Thoracic aorta (tissue), 2 donors: ENCODE measurements around the gene MOCS1. TPM values are rescaled to one million over a fixed set of nuclear protein-coding genes. Genes with fewer than 3 reads are reported as not detected.

ENCODE experiments used
- ATAC-seq: fragments of 150-250 bp; one replicate; pipeline ENCODE4 v1.8.0; 2017; ENCODE audit warnings: low read depth; ENCODE audit not compliant: insufficient number of reproducible peaks, low FRiP score
- DNase-seq: peaks from one replicate; pipeline ENCODE4 v3.0.0-alpha.2; 2020; ENCODE audit warnings: low spot score
- H3K27ac ChIP-seq, 2 donors: fragments of 200-600 bp; sonication (generic); 1 replicate in 1 of 2; 2 replicates in 1 of 2; pipeline ENCODE4 v1.5.1; 2016; ENCODE audit warnings: mild to moderate bottlenecking in 2 of 2, moderate library complexity in 2 of 2
- H3K27me3 ChIP-seq: fragments of 200-600 bp; sonication (generic); replicated peaks from 2 replicates; pipeline ENCODE4 v1.6.0; 2016; ENCODE audit warnings: mild to moderate bottlenecking; ENCODE audit not compliant: insufficient read depth
- H3K36me3 ChIP-seq: fragments of 200-600 bp; sonication (generic); one replicate; pipeline ENCODE4 v1.5.1; 2016
- H3K4me1 ChIP-seq, 2 donors: fragments of 200-600 bp; sonication (generic); 1 replicate in 1 of 2; 2 replicates in 1 of 2; pipeline versions ENCODE4 v1.5.1 to v1.6.0; 2016; ENCODE audit warnings: low read depth in 2 of 2, mild to moderate bottlenecking in 1 of 2; ENCODE audit not compliant: control insufficient read depth in 1 of 2
- H3K4me3 ChIP-seq: fragments of 200-600 bp; sonication (generic); 2 replicates; pipeline ENCODE4 v1.5.1; 2016; ENCODE audit warnings: mild to moderate bottlenecking
- H3K9me3 ChIP-seq: fragments of 200-600 bp; sonication (generic); 2 replicates; pipeline ENCODE4 v1.5.1; 2016
- total RNA-seq, 2 donors: library from RNA; depleted of rRNA; stranded (reverse); fragments of >200 nt; gene quantifications; one replicate each; pipeline versions ENCODE4 v1.1.0 to v1.2.3, GENCODE V29; 2016
- TF ChIP-seq, protein P1 (sequence below): fragments of 200-600 bp; sonication (generic); IDR thresholded peaks from one replicate; pipeline ENCODE4 v1.5.1; 2019; ENCODE audit warnings: antibody characterized with exemption

The MOCS1 gene
- total RNA-seq, 2 donors from 2014 or later: 29.1 to 44.9 TPM

DNA sequence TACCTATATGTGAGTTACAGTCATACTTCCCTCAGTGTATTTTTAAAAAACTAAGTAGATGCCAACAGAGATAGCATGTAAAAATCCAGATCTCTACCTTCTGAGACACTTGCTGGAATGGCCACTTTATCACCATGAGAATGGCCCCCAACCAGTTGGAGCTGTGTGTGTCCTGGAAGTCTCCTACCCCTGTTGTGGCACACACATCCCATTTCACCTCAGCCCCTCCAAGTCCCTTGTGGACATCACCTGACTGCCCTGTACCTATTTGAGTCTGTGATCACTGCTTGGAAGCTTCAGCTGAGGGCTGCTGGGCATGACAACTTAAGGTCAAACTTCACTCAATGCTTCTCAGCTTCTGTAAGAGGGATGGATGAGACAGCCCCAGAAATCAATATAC lies 24.1 kb downstream of the MOCS1 start:
- peaks cover 61% of the 10 kb centered on the region for H3K36me3 ChIP-seq

DNA sequence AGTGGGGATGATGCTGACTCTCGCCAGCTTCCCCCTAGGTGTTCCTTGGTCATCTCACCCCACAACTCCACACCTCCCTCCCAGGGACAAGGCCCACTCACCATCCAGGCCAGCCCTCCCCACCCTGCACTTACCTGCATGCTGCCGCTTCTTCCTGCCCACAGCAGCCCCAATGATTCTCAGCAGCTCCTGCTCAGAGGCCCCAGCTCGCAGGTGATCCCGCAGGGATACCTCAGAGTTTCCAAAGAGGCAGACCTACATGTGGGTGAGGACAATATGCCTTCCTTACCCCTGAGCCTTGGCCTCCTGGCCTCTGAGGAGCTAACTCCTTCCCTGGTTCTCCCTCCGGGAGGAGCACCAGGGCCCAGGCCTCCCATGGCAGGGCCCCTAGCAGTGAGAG lies 24.6 kb downstream of the MOCS1 start:
- no peaks in the 10 kb centered on the region for H3K9me3 ChIP-seq
- H3K4me3 ChIP-seq: no peak overlapping the region
- peaks cover 57% of the 10 kb centered on the region for H3K36me3 ChIP-seq
- TF ChIP-seq, protein P1, sequence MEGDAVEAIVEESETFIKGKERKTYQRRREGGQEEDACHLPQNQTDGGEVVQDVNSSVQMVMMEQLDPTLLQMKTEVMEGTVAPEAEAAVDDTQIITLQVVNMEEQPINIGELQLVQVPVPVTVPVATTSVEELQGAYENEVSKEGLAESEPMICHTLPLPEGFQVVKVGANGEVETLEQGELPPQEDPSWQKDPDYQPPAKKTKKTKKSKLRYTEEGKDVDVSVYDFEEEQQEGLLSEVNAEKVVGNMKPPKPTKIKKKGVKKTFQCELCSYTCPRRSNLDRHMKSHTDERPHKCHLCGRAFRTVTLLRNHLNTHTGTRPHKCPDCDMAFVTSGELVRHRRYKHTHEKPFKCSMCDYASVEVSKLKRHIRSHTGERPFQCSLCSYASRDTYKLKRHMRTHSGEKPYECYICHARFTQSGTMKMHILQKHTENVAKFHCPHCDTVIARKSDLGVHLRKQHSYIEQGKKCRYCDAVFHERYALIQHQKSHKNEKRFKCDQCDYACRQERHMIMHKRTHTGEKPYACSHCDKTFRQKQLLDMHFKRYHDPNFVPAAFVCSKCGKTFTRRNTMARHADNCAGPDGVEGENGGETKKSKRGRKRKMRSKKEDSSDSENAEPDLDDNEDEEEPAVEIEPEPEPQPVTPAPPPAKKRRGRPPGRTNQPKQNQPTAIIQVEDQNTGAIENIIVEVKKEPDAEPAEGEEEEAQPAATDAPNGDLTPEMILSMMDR: no peak
- peaks cover 0 to 6% of the 10 kb centered on the region in 2 donors for H3K4me1 ChIP-seq
- H3K27ac ChIP-seq: no peak overlapping the region
- ATAC-seq (no peak), DNase-seq (no peak)
- H3K27me3 ChIP-seq: no peaks in the 10 kb centered on the region

More for the DNA sequence above, 24.1 kb downstream of the MOCS1 start:
- peaks cover 0 to 6% of the 10 kb centered on the region in 2 donors for H3K4me1 ChIP-seq
- DNase-seq (no peak), ATAC-seq (no peak)
- H3K4me3 ChIP-seq: no peak overlapping the region
- no peaks in the 10 kb centered on the region for H3K27me3 ChIP-seq
- no peaks in the 10 kb centered on the region for H3K9me3 ChIP-seq
- H3K27ac ChIP-seq: no peak overlapping the region
- TF ChIP-seq, protein P1: no peak

DNA sequence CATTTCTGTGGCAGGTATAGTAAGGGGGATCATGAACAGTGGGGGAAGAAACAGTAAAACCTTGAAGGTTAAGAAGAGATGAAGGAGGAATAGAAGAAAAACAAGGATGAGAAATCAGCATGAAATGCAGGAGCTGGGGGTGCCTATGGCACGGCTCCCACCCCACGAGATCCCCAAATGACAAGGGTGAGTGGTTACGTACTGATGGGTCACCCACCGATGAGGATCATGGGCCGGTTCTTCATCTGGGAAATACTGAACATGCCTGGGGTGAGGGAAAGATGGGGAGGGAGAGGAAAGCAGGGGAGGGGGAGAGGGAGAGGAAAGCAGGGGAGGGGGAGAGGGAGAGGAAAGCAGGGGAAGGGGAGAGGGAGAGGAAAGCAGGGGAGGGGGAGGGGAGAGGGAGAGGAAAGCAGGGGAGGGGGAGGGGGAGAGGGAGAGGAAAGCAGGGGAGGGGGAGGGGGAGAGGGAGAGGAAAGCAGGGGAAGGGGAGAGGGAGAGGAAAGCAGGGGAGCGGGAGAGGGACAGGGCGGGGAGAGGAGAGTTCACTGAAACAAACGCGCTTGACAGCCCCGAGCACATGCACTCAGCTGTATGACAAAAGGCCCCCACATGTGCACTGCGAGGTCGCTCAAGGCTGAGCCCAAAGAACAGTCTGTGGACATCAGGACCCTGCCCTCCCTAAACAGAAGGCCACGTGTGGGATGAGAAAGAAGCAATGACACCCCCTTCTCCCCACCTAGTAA lies 25.3 kb downstream of the MOCS1 start:
- DNase-seq (no peak), ATAC-seq (no peak)
- peaks cover 50% of the 10 kb centered on the region for H3K36me3 ChIP-seq
- TF ChIP-seq, protein P1: no peak
- no peaks in the 10 kb centered on the region for H3K27me3 ChIP-seq
- H3K27ac ChIP-seq: no peak overlapping the region
- no peaks in the 10 kb centered on the region for H3K9me3 ChIP-seq
- H3K4me3 ChIP-seq: no peak overlapping the region
- H3K4me1 ChIP-seq: peaks cover 0 to 6% of the 10 kb centered on the region in 2 donors

DNA sequence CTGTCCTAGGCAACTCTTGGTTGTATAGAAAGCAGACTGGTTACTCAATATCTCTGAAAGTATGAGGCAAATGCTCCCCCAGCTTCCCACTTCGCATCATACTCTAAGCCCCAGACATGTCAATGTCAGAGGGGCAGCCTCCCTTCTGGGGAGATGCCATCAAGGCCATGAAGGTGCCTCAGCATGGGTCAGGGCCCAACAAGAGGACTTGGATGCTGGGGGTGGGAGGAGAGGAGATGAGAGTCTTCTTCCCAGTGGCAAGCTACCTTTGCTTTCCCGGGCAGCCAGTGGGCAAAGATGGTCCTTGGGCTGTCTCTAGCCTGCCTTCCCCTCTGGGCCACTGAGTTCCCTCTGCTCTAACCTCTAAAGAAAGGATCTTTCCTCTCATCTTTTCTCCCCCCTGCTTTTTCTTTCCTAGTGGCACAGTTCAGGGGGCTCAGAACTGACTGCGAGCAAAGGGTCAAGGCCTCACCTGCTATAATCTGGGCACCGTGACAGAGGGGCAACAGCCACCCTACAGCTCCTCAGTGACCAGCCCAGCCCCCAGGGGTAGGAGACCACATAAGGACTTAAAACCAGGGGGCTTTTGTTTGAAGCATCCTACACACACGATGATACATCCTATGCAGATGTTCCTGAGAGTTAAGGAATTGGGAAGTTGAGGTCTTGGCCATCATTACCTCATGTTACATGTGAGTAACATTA lies 26.2 kb downstream of the MOCS1 start:
- no peak for ATAC-seq
- Histone ChIP-seq H3K4me1 (peaks cover 0 to 6% of the 10 kb centered on the region in 2 donors), H3K4me3 (no peak overlapping the region), H3K27ac (no peak overlapping the region), H3K9me3 (no peaks in the 10 kb centered on the region), H3K27me3 (no peaks in the 10 kb centered on the region), H3K36me3 (peaks cover 47% of the 10 kb centered on the region)
- no peak for DNase-seq
- TF ChIP-seq, protein P1: no peak

DNA sequence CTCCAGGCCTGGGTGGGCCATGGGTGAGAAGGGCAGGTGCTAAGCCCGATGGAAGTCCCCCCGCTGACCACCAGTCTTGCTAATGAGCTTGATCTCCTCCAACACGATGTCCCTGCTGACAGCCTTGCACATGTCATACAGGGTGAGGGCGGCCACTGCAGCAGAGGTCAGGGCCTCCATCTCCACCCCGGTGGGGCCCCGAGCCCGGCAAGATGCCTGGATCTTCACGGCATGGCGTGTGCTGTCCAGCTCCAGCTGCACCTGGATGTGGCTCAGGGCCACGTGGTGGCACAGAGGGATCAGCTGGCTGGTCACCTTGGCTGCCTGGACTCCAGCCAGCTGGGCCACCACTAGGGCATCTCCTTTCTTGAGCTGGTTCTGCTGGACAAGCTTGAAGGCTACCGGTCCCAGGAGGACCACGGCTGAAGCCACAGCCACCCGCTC lies 27.9 kb downstream of the MOCS1 start:
- Histone ChIP-seq H3K9me3 (no peaks in the 10 kb centered on the region), H3K36me3 (peaks cover 40% of the 10 kb centered on the region), H3K4me1 (peaks cover 0 to 6% of the 10 kb centered on the region in 2 donors), H3K27ac (no peak overlapping the region), H3K4me3 (no peak overlapping the region), H3K27me3 (no peaks in the 10 kb centered on the region)
- no peak for DNase-seq
- TF ChIP-seq, protein P1: no peak
- ATAC-seq: no peak
